IMR-90 (cell line): ENCODE measurements around the gene DUSP11. TPM values are rescaled to one million over a fixed set of nuclear protein-coding genes. Genes with fewer than 3 reads are reported as not detected.

Experiments
- ATAC-seq: fragments of 200-7000 bp; cut with Tn5 transposase; 2 replicates; pipeline ENCODE4 v1.9.1; 2020; ENCODE audit warnings: low read depth, mild to moderate bottlenecking, moderate library complexity
- BruUV-seq: library from RNA; stranded (reverse); fragments of 400-500 nt; replicated peaks from 2 replicates; lab custom pipeline; 2021; lab: Mats Ljungman, UMichigan
- CTCF ChIA-PET: fragments of 300-600 bp; formaldehyde crosslinking; extraction: SDS; loops from one replicate; lab custom pipeline; 2021; ENCODE audit warnings: antibody characterized with exemption; lab: Yijun Ruan, JAX
- POLR2A ChIA-PET: fragments of 300-600 bp; sonication (Branson Sonifier 250); formaldehyde crosslinking; loops from one replicate; lab custom pipeline; 2022; ENCODE audit warnings: antibody characterized with exemption; ENCODE audit not compliant: unreplicated experiment; lab: Charles Lee
- DNase-seq: peaks from one replicate; pipeline ENCODE4 v3.0.0; 2013
- H2AFZ ChIP-seq: replicated peaks from 2 replicates; pipeline ENCODE3; 2013; ENCODE audit warnings: low read length, mild to moderate bottlenecking; ENCODE audit not compliant: poor library complexity
- H2AK5ac ChIP-seq: 2 replicates; pipeline ENCODE4 v1.6.1; 2013; ENCODE audit warnings: low read depth, low read length, inconsistent platforms
- H2AK9ac ChIP-seq: replicated peaks from 2 replicates; pipeline ENCODE3; 2013; ENCODE audit warnings: mild to moderate bottlenecking, low read depth, low read length, moderate library complexity; ENCODE audit not compliant: poor library complexity
- H2BK120ac ChIP-seq: 2 replicates; pipeline ENCODE4 v1.6.1; 2013; ENCODE audit warnings: low read depth, low read length, inconsistent platforms
- H2BK15ac ChIP-seq: 3 replicates; pipeline ENCODE4 v1.6.1; 2013; ENCODE audit warnings: low read depth, low read length, inconsistent platforms
- H2BK20ac ChIP-seq: 2 replicates; pipeline ENCODE4 v1.6.1; 2013; ENCODE audit warnings: low read depth, mild to moderate bottlenecking, inconsistent platforms, low read length, moderate library complexity
- H2BK5ac ChIP-seq: 2 replicates; pipeline ENCODE4 v1.6.1; 2013; ENCODE audit warnings: mild to moderate bottlenecking, low read depth, low read length, inconsistent platforms; ENCODE audit not compliant: poor library complexity, severe bottlenecking
- H3K14ac ChIP-seq: replicated peaks from 2 replicates; pipeline ENCODE4 v1.6.1; 2013; ENCODE audit warnings: low read depth, low read length, inconsistent platforms
- H3K18ac ChIP-seq: 2 replicates; pipeline ENCODE4 v1.6.1; 2013; ENCODE audit warnings: low read depth, low read length, control low read depth
- H3K23ac ChIP-seq: 2 replicates; pipeline ENCODE4 v1.6.1; 2013; ENCODE audit warnings: low read depth, low read length, inconsistent platforms
- H3K27ac ChIP-seq: 2 replicates; pipeline ENCODE4 v1.5.1; 2013; ENCODE audit warnings: mild to moderate bottlenecking, control low read depth, low read length; ENCODE audit not compliant: insufficient read depth
- H3K27me3 ChIP-seq: 2 replicates; pipeline ENCODE4 v1.6.1; 2013; ENCODE audit warnings: low read length; ENCODE audit not compliant: control insufficient read depth, insufficient read depth
- H3K36me3 ChIP-seq: 2 replicates; pipeline ENCODE4 v1.6.1; 2013; ENCODE audit warnings: low read length, mixed read lengths; ENCODE audit not compliant: control insufficient read depth, insufficient read depth
- H3K4ac ChIP-seq: 2 replicates; pipeline ENCODE4 v1.6.1; 2013; ENCODE audit warnings: low read depth, low read length, inconsistent platforms
- H3K4me1 ChIP-seq: 2 replicates; pipeline ENCODE4 v1.6.1; 2013; ENCODE audit warnings: low read length, mixed read lengths; ENCODE audit not compliant: control insufficient read depth, insufficient read depth
- H3K4me2 ChIP-seq: 2 replicates; pipeline ENCODE4 v1.6.1; 2013; ENCODE audit warnings: low read depth, mild to moderate bottlenecking, control low read depth, low read length, moderate library complexity
- H3K4me3 ChIP-seq: 2 replicates; pipeline ENCODE4 v1.5.1; 2013; ENCODE audit warnings: low read depth, mild to moderate bottlenecking, control low read depth, low read length, moderate library complexity; ENCODE audit not compliant: insufficient read depth
- H3K56ac ChIP-seq: 2 replicates; pipeline ENCODE4 v1.6.1; 2013; ENCODE audit warnings: low read length, inconsistent platforms; ENCODE audit not compliant: insufficient read depth; ENCODE audit errors: extremely low read depth
- H3K79me1 ChIP-seq, 2 experiments: 2 replicates each; pipeline ENCODE4 v1.6.1; 2013; ENCODE audit warnings: low read length in 2 of 2, inconsistent platforms in 1 of 2, low read depth in 1 of 2
- H3K9ac ChIP-seq: 2 replicates; pipeline ENCODE4 v1.6.1; 2013; ENCODE audit warnings: low read depth, low read length, control low read depth
- H3K9me1 ChIP-seq: 2 replicates; pipeline ENCODE4 v1.6.1; 2013; ENCODE audit warnings: low read length, inconsistent platforms; ENCODE audit not compliant: insufficient read depth
- H3K9me3 ChIP-seq: 2 replicates; pipeline ENCODE4 v1.6.1; 2013; ENCODE audit warnings: low read length; ENCODE audit not compliant: control insufficient read depth, insufficient read depth
- H4K20me1 ChIP-seq: 2 replicates; pipeline ENCODE4 v1.6.1; 2013; ENCODE audit warnings: low read length, inconsistent platforms; ENCODE audit not compliant: insufficient read depth
- H4K5ac ChIP-seq: 2 replicates; pipeline ENCODE4 v1.6.1; 2013; ENCODE audit warnings: mild to moderate bottlenecking, low read depth, low read length, control low read depth
- H4K8ac ChIP-seq, 2 experiments: 2 replicates each; pipeline ENCODE4 v1.6.1; 2013; ENCODE audit warnings: low read depth in 2 of 2, low read length in 2 of 2, control low read depth in 1 of 2, inconsistent platforms in 1 of 2
- H4K91ac ChIP-seq: 2 replicates; pipeline ENCODE4 v1.6.1; 2013; ENCODE audit warnings: low read depth, low read length, inconsistent platforms; ENCODE audit not compliant: insufficient read depth
- CEBPB ChIP-seq: IDR thresholded peaks from 2 replicates; pipeline ENCODE4 v1.6.1; 2012; ENCODE audit warnings: low read depth, low read length, improper control_type of control experiment
- CTCF ChIP-seq: conservative IDR thresholded peaks from 2 replicates; pipeline ENCODE4 v1.5.1; 2012; ENCODE audit warnings: mild to moderate bottlenecking, low read depth, low read length, improper control_type of control experiment
- FOS ChIP-seq: fragments of 150-350 bp; IDR thresholded peaks from 2 replicates; pipeline ENCODE4 v1.6.1; 2016; ENCODE audit warnings: low read depth, low read length
- MAFK ChIP-seq: IDR thresholded peaks from 2 replicates; pipeline ENCODE4 v1.6.1; 2012; ENCODE audit warnings: low read depth, low read length, improper control_type of control experiment
- MXI1 ChIP-seq: IDR thresholded peaks from 2 replicates; pipeline ENCODE4 v1.6.1; 2012; ENCODE audit warnings: low read depth, mild to moderate bottlenecking, low read length, moderate library complexity, borderline replicate concordance
- POLR2A ChIP-seq: IDR thresholded peaks from 2 replicates; pipeline ENCODE4 v1.6.1; 2012; ENCODE audit warnings: mild to moderate bottlenecking, low read depth, low read length
- RAD21 ChIP-seq: IDR thresholded peaks from 2 replicates; pipeline ENCODE4 v1.6.1; 2012; ENCODE audit warnings: low read length, improper control_type of control experiment
- RCOR1 ChIP-seq: IDR thresholded peaks from 2 replicates; pipeline ENCODE4 v1.6.1; 2012; ENCODE audit warnings: mild to moderate bottlenecking, low read length, improper control_type of control experiment; ENCODE audit not compliant: insufficient replicate concordance
- SMC3 ChIP-seq: fragments of 150-350 bp; IDR thresholded peaks from 2 replicates; pipeline ENCODE4 v1.6.1; 2016; ENCODE audit warnings: low read depth, mild to moderate bottlenecking, antibody characterized with exemption, low read length, moderate library complexity
- USF2 ChIP-seq: fragments of 150-350 bp; IDR thresholded peaks from 2 replicates; pipeline ENCODE4 v1.6.1; 2017; ENCODE audit warnings: mild to moderate bottlenecking, antibody characterized with exemption, low read length, low read depth
- WGBS, 2 experiments: methylation state at CpG; one replicate each; pipeline versions ENCODE4 v1.1.5 to v1.1.7; 2013; ENCODE audit warnings: missing lambda C conversion rate in 2 of 2; ENCODE audit not compliant: insufficient read length in 1 of 2; ENCODE audit errors: extremely low coverage in 2 of 2; 5-methylcytosine and 5-hydroxymethylcytosine counted together
- dilution Hi-C: fragments of 300-500 bp; cut with HindIII; formaldehyde crosslinking; loops from one replicate; pipeline ENCODE4 v1.14.3; 2018; ENCODE audit warnings: low sequenced_read_pairs; ENCODE audit not compliant: unreplicated experiment
- in situ Hi-C: fragments of 300-500 bp; cut with MboI; formaldehyde crosslinking; loops from 3 replicates; pipeline ENCODE4 v1.14.3; 2019; ENCODE audit warnings: low sequenced_read_pairs, inconsistent platforms, mixed read lengths
- intact Hi-C: fragments of 100-400 bp; cut with micrococcal nuclease; formaldehyde crosslinking; loops from 2 replicates; pipeline ENCODE4 v1.10.0; 2022
- polyA plus RNA-seq, 3 experiments: library from polyadenylated mRNA; depleted of rRNA; stranded (reverse); fragments of >200 nt; gene quantifications; 2 replicates each; pipeline ENCODE4 v1.2.3, GENCODE V29; 2012; ENCODE audit warnings: low replicate concordance in 1 of 3
- total RNA-seq: library from RNA; depleted of rRNA; stranded (reverse); fragments of >200 nt; gene quantifications from 2 replicates; pipeline ENCODE4 v1.2.3, GENCODE V29; 2012

DUSP11 gene
- total and polyA plus RNA-seq, 2 of the 4 experiments (the other 2 are of a cell fraction) = 22.4 to 25.6 TPM

DNA sequence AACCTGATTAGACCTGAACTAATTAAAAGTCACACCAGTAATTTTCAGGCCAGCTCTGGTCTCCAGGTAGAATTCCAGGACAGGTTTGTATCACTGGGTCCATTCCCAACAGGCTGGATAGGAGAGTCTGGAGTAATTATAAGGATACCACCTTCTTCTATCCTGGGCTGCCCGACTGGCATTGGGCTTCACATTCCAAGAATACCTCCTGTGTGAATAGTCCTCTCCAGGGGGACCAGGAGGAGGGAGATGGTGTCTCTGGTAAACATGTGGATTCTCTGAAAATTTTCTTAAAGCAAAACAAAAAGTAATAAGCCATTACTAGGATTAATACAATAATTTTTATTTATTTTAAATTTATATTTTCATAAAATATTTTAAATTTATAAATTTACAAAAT, 17.3 kb downstream of the DUSP11 start:
- H3K4me2 ChIP-seq = no peak overlapping the region
- H3K14ac ChIP-seq = no peak overlapping the region
- in situ Hi-C loops = no loop called here
- POLR2A ChIA-PET = no interaction called here
- H2AFZ ChIP-seq = no peak overlapping the region
- DNase-seq (no peak), ATAC-seq (0 out of 2 replicates have a peak, but pooled peaks have one; percentile 46)
- peaks cover 3 to 12% of the 10 kb centered on the region in 2 experiments; a peak in 2 of 4 replicates for H3K79me1 ChIP-seq
- no peak overlapping the region for H4K8ac ChIP-seq
- H3K27ac ChIP-seq = no peak overlapping the region
- H2BK120ac ChIP-seq = no peak overlapping the region
- H2AK5ac ChIP-seq = no peak overlapping the region
- peaks cover 4% of the 10 kb centered on the region for H3K4me1 ChIP-seq
- no peaks in the 10 kb centered on the region for H3K27me3 ChIP-seq
- H3K9ac ChIP-seq = no peak overlapping the region
- dilution Hi-C loops = no loop called here
- H3K9me1 ChIP-seq = peaks cover 9% of the 10 kb centered on the region
- intact Hi-C loops = no loop called here
- no peak overlapping the region for H2BK15ac ChIP-seq
- no peak overlapping the region for H2AK9ac ChIP-seq
- TF ChIP-seq MAFK (no peak), RAD21 (no peak), CEBPB (no peak), FOS (no peak), POLR2A (no peak), SMC3 (no peak), RCOR1 (no peak), MXI1 (no peak), USF2 (no peak), CTCF (no peak)
- H2BK20ac ChIP-seq = no peak overlapping the region
- peaks cover 5% of the 10 kb centered on the region; the same call in 1 of the 2 replicates for H4K20me1 ChIP-seq
- CTCF ChIA-PET = interaction anchor here (0.5 kb wide), 1 partner anchor 8 kb away, joined by 3 read pairs; no protein-coding TSS in a partner anchor
- H3K4ac ChIP-seq = no peak overlapping the region
- H3K9me3 ChIP-seq = no peaks in the 10 kb centered on the region
- H3K56ac ChIP-seq = no peak overlapping the region
- H3K23ac ChIP-seq = no peak overlapping the region
- H4K91ac ChIP-seq = no peak overlapping the region
- no TSS peak for BruUV-seq
- H2BK5ac ChIP-seq = no peak overlapping the region
- no peak overlapping the region for H3K18ac ChIP-seq
- WGBS, 2 experiments = no CpG with 5 or more reads among the region's 1 CpG
- H3K36me3 ChIP-seq = peaks cover 41% of the 10 kb centered on the region
- H4K5ac ChIP-seq = no peak overlapping the region
- H3K4me3 ChIP-seq = no peak overlapping the region
